ENCODE results near the gene LYZL2.
"Not testable (repeated sequence)": the region's sequence is repeated elsewhere in the genome, so short reads cannot be mapped to it uniquely, and the experiment has no call there.

The LYZL2 gene

DNA sequence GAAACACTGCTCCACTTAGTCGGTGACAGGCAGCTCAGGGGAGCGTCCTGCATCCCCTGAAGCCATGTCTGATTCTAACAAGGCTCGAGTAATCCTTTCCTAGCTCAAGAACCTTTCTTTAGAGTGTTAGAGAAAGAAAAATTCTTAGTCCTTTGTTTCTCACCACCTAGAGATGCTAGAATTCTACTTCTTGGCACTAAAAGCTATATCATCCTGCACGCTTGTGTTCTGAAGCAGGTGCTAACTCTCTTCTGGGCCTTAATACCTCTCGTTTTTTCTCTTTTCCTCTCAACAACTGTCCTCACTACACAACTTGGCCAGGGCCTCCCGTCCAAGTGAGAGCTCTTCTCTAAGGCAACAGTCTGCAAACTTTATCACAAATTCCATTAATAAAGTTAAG lies at the start of gene LYZL2:
TSS of gene LYZL2 (minus strand) at position 101 of the 400 bp plus-strand sequence. CDS start 2,838 bp downstream, outside the sequence.
- no peak for DNase-seq

- DNase-seq: not testable (repeated sequence)
Measured at GRCh38 chr10:30677616-30678015, 48.1 kb upstream of the LYZL2 start.

DNA sequence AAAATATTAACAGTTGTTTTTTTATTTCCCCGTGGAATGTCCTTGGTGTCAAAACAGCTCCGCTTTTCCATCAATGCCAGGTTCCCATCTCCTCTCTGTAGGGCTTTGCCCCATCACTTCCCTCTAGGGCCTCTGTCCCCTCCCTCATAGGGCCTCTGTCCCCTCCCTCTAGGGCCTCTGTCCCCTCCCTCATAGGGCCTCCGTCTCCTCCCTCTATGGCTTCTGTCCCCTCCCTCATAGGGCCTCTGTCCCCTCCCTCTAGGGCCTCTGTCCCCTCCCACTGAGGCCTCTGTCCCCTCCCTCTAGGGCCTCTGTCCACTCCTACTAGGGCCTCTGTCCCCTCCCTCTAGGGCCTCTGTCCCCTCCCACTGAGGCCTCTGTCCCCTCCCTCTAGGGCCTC lies 47.6 kb upstream of the LYZL2 start:
- not testable (repeated sequence) for DNase-seq

GRCh38 chr10:30675791-30676718 lies 46.5 kb upstream of the LYZL2 start:
- no peak for DNase-seq

GRCh38 chr10:30674796-30675195 lies 45.2 kb upstream of the LYZL2 start:
- no peak for DNase-seq

DNA sequence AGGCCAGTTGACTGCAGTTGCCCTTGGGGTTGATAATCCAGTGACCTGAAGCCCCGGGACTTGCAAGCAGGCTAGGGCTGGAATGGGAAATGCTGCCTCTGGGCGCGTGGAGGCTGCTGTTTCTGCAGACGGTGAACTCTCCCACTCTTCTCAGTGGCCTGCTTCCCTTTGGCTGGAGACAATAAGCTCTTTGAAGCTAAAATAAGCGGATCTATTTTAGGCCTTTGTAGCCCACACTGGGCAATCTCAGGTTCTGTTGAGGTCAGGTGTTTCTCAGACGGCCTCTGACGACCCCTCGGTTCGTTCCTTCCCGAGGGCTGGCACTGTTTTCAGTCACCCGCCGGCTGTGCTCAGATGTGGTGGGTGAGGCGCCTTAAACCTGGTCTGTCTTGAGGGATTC lies 43.7 kb upstream of the LYZL2 start:
- DNase-seq: not testable (repeated sequence)

GRCh38 chr10:30672338-30672737 lies 42.8 kb upstream of the LYZL2 start:
- DNase-seq: not testable (repeated sequence)

DNA sequence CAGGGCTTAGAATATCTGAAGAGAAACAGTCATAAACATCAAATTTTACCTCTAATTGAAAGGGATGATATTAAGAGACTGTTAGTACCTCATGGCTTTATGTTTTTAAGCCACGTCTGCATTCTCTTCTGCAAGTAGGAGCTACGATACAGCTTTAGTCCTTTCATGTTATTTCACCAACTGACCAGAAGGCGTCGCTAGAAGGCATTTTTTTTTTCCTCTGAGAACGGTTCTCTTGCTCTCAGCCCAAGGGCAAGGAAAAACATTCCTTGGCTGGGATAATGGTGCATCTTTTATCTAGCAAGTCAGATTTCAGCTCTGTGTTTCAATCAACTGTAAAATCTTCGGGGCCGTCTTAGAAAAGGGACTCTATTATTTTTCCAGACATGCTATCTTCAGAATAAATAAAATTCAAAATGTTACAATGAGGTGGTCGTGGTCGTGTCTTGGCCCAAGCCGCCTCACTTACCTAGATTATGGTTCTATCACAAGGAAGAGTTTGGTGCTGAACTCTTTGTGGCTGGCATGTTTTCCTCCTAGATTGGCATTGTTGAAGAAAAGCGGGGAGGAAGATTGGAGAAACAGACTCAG lies 41.6 kb upstream of the LYZL2 start:
- peak; percentile 53 for DNase-seq

DNA sequence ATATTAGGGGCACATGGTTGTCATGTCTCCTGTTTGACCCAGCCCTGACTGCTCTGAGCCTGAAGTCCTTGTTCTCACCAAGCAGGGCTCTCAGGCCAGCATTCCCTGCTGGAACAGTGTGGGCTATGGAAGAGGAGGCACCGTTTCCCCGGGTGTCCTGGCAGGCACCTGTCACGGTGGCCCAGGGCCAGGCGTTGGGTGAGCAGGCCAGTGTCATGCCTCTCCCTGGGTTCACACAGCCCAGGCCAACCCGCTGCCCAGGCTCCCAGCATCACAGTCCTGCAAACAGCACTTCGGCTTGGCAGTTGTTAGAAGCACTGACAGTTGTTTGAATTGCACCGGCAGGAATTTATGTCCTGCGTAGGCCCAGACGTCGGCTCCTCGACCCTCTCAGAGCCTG lies 38.4 kb upstream of the LYZL2 start:
- not testable (repeated sequence) for DNase-seq

DNA sequence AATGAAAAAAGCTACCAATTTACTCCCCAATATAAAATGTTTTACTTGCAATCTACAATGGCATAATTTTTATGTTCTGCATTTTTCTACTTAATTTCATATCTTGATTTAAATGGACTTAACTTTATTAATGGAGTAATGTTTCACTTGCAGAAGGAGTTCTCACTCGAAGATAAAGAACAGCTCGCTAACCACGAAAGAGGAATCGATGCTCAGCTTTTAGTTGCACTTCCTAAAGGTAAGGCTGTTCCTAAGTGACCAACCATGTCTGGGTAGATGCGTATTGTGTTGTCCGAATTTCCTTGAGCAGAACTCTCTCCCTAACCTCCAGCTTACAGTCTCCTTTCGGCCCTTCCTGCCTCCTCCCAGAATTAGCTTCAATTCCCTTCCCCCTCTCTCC lies 33.9 kb upstream of the LYZL2 start:
- not testable (repeated sequence) for DNase-seq

- DNase-seq: no peak
Measured at GRCh38 chr10:30662814-30663213, 33.3 kb upstream of the LYZL2 start.

GRCh38 chr10:30660314-30660713 lies 30.8 kb upstream of the LYZL2 start:
- not testable (repeated sequence) for DNase-seq

DNA sequence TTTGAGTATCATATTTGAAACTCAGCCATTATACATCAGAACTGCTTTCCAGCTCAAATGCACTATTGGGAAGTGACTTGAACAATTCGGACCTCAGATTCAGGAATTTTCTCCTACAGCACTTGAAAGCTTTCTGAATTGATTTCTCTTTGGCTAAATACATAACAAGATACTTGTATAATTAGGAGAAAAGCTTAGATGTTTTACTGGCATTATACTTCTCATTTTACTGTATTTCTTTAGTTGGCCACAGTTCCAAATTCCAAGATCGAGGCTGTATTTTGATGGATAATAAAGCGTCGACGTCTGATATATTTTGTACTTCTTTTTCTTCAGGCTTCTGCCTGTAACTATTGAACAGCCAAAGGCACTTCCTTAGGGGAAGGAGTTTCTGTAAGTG lies 26.7 kb upstream of the LYZL2 start:
- DNase-seq: no peak

- DNase-seq: not testable (repeated sequence)
Measured at GRCh38 chr10:30655001-30655400, 25.4 kb upstream of the LYZL2 start.

- DNase-seq: not testable (repeated sequence)
Measured at GRCh38 chr10:30651470-30652397, 22.2 kb upstream of the LYZL2 start.

DNA sequence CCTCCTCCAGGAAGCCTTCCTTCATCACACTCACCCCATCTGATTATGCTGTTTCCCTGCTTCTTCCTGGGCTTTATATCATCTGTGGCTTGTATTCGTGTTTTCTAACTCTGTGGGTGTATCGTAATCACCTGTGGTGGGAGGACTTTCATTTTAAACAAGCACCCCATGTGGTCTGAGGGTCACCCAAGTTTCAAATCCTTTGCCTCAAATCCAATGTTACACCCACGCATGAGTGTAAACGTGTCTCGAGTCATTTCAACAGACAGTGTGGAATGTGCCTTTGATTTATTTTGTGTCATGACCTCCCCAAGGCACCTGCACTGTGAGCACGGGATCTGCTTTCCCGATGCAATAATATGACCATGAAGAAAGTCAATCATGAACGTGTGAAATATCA lies 17.5 kb upstream of the LYZL2 start:
- DNase-seq: no peak

- DNase-seq: no peak
Measured at GRCh38 chr10:30645340-30645827, 15.8 kb upstream of the LYZL2 start.

GRCh38 chr10:30644408-30644861 lies 14.9 kb upstream of the LYZL2 start:
- DNase-seq: not testable (repeated sequence)

GRCh38 chr10:30643557-30644199 lies 14.1 kb upstream of the LYZL2 start:
- DNase-seq: not testable (repeated sequence)

DNA sequence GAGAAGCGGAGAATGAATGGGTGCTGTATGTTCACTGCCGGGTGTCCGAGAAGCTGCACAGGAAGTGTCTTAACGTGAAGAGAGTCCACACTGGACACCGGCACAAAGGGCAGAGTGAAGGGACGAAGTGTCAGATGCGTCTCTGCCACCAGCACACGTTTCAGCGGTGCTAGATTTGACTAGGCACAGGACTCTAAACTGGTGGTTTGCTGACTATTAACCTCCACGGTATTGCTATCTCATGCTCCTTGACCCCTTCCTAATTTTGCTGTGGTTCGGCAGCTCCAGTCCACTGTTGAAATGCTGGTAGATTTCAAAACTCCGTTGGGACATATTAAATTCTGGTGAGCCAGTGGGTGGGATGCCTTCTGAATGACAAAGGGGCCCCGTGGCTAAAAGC lies 13.3 kb upstream of the LYZL2 start:
- DNase-seq: not testable (repeated sequence)

DNA sequence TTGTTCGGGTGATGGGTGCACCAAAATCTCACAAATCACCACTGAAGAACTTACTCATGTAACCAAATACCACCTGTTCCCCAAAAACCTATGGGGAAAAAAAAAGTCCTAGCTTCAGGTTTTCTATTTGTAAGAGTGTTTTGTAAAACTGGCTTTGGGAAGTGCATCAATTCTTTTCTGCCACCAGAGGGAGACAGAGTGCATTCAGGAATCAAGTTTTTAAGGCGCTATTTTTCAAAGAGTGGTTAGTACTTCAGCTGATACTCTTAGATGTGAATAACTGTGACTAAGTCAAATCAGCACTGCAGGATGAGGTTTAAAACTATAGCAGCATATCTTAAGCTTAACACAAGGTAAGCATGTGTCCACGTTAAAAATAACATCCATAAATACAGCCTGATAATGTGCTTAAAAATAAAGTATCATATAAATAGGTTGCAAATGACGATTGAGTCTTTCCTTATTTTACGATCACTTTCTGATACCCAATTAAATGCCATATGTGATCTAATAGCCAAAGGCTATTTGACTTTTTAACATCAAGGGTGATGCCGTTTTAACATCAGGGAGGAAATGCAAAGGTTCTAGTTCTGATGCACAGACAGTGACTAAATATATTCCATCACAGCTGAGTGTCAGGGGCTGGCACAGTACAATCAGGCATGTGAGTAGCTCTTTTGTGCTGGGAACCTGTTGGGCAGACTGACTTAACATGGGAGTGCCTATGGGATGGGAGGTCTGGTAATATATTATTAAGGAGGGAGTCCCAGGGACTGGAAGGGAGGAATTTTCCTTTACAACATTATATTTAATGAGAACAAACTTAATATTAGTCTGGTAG lies 10.6 kb upstream of the LYZL2 start:
- DNase-seq: peak; percentile 4
